ENCODE data around the gene PTH2R.

GRCh38 chr2:208360259-208361076, 46.1 kb upstream of the PTH2R start:
- no peak for TF ChIP-seq REST (IDR thresholded peaks at IDR 0.05; ENCODE audit: low read depth, low read length)
- no peak for TF ChIP-seq RCOR1 (IDR thresholded peaks at IDR 0.05; ENCODE audit: low read length)
- TF ChIP-seq MXI1 (IDR thresholded peaks at IDR 0.05; ENCODE audit: low read depth, low read length), result no peak
- no peak for TF ChIP-seq JUND (IDR thresholded peaks at IDR 0.05)
- no peak for TF ChIP-seq CTCF (IDR thresholded peaks at IDR 0.05)
- TF ChIP-seq ZBTB33 (IDR thresholded peaks at IDR 0.05; ENCODE audit: borderline replicate concordance, low read depth), result no peak
- no peak for TF ChIP-seq RAD21 (IDR thresholded peaks at IDR 0.05; ENCODE audit: low read length)
- no peak for TF ChIP-seq FOXJ3 (CRISPR knock-in tag; IDR thresholded peaks at IDR 0.05)
- no peak for TF ChIP-seq CHD2 (IDR thresholded peaks at IDR 0.05; ENCODE audit: low read length, partially characterized antibody)
- TF ChIP-seq NRF1 (IDR thresholded peaks at IDR 0.05; ENCODE audit: low read depth, low read length), result no peak
- no peak for TF ChIP-seq POLR2AphosphoS5 (IDR thresholded peaks at IDR 0.05; ENCODE audit: low read depth, low read length)
